Measurements from ENCODE around the gene SAFB.

SAFB gene

DNA sequence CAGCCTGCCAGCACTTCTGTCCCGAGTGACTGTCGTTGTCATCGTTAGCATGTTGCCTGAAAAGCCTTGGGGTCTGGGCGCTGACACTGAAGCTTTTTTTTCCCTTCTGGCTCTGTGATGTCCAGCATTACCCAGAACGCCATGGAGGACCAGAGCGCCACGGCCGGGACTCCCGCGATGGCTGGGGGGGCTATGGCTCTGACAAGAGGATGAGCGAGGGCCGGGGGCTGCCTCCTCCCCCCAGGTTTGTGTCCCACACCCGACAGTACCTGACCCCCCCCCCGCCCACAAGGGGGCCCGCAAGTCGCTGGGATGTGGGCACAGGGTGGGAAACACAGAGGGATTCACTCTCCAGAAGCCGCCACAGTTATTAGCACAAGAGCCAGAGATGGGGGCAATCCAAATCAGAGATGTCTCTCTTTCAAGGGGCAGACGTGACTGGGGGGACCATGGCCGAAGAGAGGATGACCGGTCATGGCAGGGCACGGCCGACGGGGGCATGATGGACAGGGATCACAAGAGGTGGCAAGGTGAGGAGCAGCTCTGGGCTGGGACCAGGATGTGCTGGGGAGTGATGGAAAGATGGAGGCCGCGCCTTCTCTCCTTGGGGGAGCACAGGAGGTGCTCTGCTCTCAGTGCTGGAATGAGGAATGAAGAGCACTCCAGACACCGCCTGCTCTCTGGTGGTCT lies 44.2 kb downstream of the SAFB start:
- DNase-seq (ENCODE audit: low read depth in 2 of 2) = no peak

DNA sequence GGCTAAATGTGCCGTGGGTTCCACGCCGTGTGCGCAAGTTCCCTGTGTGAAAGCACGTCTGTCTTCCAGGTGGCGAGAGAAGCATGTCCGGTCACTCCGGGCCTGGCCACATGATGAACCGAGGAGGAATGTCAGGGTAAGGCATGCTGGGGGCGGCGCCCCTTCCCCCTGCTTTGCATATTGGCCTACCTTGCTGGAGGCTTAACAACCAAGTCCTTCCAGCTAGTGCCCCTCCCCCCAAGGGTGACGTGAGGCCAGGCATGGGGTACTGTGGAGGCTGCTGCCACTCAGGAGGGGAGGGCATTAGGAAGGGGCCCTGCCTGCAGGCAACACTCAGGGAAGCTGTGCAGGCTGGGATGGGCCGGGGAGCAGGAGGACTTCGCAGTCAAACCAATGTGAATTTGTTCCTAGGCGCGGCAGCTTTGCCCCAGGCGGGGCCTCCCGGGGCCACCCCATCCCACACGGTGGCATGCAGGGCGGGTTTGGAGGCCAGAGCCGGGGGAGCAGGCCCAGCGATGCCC lies 44.9 kb downstream of the SAFB start:
- no peak for DNase-seq (ENCODE audit: low read depth in 2 of 2)

GRCh38 chr19:5669212-5669611 lies 46.3 kb downstream of the SAFB start:
- DNase-seq (ENCODE audit: low read depth in 2 of 2) = no peak

GRCh38 chr19:5671600-5671999 lies 48.7 kb downstream of the SAFB start:
- DNase-seq (ENCODE audit: low read depth in 2 of 2) = no peak

- DNase-seq (ENCODE audit: low read depth in 2 of 2) = no peak
Measured at GRCh38 chr19:5672708-5673459, 50.0 kb downstream of the SAFB start.

- DNase-seq (ENCODE audit: low read depth in 2 of 2) = no peak
Measured at GRCh38 chr19:5673752-5674151, 50.9 kb downstream of the SAFB start.

DNA sequence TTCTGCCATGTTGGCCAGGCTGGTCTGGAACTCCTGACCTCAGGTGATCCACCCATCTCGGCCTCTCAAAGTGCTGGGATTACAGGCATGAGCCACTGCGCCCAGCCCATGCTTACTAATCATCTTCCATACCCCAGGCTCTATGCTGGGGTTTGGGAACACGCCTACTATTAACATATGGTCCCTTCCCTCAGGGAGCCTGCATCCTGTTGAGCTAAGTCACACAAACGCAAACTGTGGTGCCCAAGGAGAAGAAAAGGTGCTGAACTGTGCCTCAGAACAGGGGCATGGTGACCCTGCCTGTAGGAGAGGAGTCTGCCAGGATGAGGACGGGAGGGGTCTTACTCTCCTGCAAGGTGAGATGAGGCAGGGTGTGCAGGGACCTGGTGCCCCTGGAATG lies 51.8 kb downstream of the SAFB start:
- DNase-seq (ENCODE audit: low read depth in 2 of 2) = no peak

- no peak for DNase-seq (ENCODE audit: low read depth in 2 of 2)
Measured at GRCh38 chr19:5676105-5676771, 53.4 kb downstream of the SAFB start.

- DNase-seq (ENCODE audit: low read depth in 2 of 2) = no peak
Measured at GRCh38 chr19:5676772-5677105, 53.9 kb downstream of the SAFB start.

DNA sequence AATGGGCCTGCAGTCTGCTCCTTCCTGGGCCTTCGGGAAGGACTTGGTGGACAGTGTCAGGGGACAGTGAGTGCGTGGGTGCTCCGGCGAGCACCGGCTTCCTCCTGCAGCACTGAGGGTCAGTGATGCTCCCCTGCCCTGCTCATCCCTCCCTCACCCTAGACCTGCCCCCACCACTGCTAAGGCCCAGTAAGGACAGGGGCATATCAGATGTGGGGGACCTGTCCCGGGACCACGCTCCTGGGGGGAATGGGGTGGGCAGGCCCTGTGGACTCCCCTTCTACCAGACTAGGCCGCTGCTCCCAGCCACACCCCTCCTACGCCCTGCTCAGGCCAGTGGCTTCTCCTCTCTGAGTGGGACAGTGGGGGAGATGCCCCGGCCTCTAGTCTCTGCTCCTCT lies 54.3 kb downstream of the SAFB start:
- no peak for DNase-seq (ENCODE audit: low read depth in 2 of 2)

- no peak for DNase-seq (ENCODE audit: low read depth in 2 of 2)
Measured at GRCh38 chr19:5677580-5677979, 54.7 kb downstream of the SAFB start.

GRCh38 chr19:5678071-5678718 lies 55.3 kb downstream of the SAFB start:
- no peak for DNase-seq (ENCODE audit: low read depth in 2 of 2)

DNA sequence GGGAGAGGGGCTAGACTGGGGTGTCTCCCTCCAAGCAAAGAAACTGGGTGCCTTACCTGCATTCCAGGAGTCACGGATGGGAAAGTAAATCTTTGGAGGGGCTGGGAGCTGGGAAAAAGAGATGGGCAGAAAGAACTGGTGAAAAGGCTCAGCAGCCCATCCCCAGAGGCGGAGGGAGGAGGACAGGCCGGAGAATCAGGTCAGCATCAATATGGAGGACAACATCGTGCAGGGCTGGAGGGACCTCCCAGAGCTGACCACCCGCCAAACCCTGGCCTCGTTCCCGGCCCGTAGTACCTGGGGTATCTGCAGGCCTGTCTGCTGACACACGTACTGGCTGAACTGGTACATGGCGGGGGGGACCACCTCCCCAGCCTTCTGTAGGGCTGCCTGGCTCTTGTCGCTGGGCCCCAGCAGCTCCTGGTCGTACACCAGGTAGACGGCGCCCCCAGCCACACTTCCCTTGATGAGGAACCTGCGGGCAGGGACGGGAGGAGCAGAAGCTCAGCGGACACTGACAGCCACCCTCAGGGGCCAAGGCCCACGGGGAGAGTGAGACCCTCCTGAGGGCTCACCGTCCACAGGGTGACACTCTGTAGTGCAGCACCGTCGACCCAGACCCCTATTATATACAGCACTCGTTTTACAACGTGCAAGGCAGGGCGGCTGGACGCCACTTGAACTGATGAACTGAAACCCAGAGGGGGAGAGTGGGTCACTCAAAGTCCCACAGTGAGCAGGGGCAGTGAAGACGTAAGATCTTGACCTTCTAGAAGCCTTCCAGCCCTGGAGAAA lies 56.6 kb downstream of the SAFB start:
- DNase-seq (ENCODE audit: low read depth in 2 of 2) = no peak

- no peak for DNase-seq (ENCODE audit: low read depth in 2 of 2)
Measured at GRCh38 chr19:5680084-5680436, 57.2 kb downstream of the SAFB start.

- DNase-seq (ENCODE audit: low read depth in 2 of 2) = peak; percentile 95
Measured at GRCh38 chr19:5680437-5681368, 57.8 kb downstream of the SAFB start, which contains the start of the genes HSD11B1L and MICOS13. HSD11B1L (plus strand) TSS chr19:5681027; CDS start chr19:5684833, 3,806 bp downstream. MICOS13 (minus strand) TSS chr19:5680516; CDS start chr19:5680486, 30 bp downstream.

DNA sequence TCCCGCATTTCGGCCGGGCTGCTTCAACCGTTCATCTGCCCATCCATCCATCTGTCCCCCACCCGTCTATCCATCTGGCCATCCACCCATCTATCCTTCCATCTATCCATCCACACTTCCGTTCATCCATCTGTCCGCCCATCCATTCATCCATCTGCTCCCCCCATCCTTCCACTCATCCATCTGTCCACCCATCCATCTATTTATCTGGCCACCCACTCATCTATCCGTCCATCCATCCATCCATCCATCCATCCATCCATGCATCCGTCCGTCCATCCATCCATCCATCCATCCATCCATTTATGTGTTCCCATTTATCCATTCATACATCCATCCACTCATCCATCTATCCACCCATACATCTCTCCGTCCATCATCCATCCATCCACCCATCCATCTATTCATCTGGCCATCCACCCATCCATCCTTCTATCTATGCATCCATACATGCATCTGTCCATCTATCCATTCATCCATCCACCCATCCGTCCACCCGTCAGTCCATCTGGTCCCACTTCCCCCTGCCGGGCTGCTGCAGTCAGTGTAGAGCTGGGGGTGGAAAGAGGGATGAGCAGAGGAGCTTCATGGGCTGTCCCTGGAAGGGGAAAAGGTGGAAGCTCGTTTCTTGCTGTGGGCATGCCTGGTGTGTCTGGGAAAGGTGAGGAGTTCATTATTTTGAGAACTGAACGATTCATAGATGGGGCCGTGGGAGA lies 58.7 kb downstream of the SAFB start:
- DNase-seq (ENCODE audit: low read depth in 2 of 2) = no peak

DNA sequence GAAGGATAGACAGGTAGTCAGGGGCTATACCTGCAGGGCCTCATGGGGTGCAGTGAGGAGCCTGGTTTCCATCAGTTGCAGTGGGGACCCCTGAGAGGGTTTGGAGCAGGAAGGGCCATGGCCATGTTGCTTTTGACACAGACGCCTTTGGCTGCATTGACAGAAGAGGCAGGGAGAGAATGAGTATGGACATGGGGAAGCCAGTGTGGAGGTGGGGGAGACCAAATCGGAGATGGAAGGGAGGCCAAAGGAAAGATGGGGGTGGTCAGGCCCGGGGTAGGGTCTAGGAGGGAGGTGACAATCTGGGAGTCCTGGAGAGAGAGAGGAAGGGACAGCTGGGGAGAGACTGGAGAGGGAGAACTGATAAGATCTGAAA lies 59.2 kb downstream of the SAFB start:
- no peak for DNase-seq (ENCODE audit: low read depth in 2 of 2)

DNA sequence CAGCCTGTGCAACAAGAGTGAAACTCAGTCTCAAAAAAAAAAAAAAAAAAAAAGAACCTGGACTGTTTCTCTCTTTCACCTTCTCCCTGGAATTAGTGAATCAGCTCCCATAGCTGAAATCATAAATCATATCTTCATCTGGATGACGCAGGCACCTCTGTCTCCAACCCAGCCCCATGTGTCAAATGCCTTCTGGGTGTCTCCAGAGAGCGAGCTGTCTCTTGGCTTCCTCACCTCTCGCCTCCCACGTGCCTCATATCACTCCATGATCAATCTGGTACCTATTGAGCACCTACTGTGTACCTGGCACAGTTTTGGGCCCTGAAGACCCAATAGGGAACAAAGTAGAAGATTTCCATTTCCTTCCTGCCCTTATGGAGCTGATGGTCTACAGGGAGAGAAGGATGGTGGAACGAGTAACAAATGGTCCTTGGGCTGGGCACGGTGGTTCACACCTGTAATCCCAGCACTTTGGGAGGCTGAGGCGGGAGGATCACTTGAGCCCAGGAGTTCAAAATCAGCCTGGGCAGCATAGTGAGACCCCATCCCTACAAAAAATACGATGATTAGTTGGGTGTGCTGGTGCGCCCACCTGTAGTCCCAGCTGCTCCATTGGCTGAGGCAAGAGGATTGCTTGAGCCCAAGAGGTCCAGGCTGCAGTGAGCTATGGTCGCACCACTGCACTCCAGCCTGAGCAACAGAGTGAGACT lies 60.4 kb downstream of the SAFB start:
- no peak for DNase-seq (ENCODE audit: low read depth in 2 of 2)
